HG02759 (cell line): ENCODE results near the gene RNF14.
"Not testable (repeated sequence)": the region's sequence is repeated elsewhere in the genome, so short reads cannot be mapped to it uniquely, and the experiment has no call there.

ENCODE experiments used
- ATAC-seq: cut with Tn5 transposase; IDR thresholded peaks from one replicate; pipeline ENCODE4 v1.9.1; 2021; ENCODE audit warnings: mild to moderate bottlenecking, moderate library complexity; ENCODE audit not compliant: unreplicated experiment

The RNF14 gene

GRCh38 chr5:141968914-141969608, at the start of gene RNF14:
Gene RNF14 (plus strand): TSS chr5:141969105. CDS start chr5:141973589, 4,484 bp downstream.
- peak; percentile 91 for ATAC-seq

DNA sequence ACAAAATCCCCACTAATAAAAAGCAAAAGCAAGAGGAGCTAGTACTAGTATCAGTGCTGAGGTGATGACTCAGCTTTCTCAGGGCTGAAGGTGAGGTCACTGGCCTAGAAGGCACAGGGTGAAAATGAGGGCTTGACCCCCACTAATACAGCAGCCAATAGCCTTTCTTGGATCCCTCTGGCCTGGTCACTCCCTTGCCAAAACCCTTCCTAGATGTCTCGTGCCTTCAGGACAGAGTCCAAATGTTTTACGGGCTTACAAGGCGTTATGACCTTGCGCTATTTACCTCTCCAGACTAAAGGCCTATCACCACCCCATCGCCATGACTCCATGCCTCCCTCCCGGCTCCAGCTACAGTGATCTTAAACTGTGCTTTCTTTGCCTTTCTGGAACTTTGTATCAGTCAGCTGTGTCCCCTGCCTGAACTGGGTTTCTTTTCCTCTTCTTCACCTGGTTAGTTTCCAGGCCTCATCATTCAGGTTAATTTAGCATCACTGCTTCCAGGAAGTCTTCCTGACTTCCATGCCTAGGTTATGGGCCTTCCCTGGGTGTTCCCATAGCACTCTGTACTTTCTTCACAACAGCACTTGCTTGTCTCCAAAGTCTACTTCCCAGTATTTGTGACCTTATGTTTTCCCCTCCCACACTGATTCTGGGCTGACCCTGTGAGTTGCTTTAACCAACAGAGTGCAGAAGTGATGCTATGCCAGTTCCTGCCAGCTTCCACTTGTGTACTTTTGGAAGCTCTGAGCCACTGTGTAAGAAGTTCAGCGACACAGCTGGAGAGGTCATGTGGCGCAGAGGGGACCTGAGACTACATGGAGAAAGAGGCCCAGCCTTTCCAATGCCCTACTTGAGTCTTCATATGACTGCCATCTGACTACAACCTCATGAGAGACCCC, 49.4 kb upstream of the RNF14 start:
- ATAC-seq, result no peak

DNA sequence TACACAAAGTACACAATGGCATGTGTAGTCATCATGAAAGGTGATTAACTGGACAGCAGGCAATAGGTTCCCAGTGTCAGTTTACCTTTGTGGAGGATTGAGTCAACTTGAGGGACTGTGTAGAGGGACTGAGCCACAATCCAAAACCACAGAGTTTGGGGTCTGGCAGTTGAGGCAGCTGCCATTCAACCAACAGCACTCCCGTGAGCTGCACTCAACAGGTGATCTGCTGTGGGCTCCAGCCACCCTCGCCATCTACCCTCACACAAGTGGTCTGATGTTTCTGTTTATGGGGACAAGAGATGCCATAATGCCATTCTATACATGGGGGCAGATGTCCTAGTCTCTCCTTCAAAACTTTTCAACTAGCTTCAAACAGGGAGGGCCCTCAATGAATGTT, 48.1 kb upstream of the RNF14 start:
- no peak for ATAC-seq

DNA sequence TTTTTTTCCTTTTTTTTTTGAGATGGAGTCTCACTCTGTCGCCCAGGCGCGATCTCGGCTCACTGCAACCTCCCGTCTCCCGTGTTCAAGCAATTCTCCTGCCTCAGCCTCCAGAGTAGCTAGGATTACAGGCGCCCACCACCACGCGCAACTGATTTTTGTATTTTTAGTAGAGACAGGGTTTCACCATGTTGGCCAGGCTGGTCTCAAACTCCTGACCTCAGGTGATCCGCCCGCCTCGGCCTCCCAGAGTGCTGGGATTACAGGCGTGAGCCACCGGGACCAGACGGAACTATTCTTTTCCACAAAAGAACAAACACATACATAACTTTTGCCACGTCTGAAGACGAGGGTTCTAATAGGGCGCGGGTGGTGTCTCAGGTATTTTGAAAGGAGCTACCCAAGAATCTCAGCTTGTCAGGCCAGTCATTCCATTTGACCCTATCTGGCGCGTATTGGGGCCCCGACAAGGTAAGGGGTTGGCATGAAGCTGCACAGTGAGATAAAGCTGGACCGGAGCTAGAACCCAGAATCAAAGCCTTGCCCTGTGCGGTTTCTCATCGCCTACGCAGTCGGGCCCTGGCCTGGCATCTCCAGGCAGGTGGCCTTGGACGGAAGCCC, 46.0 kb upstream of the RNF14 start:
- not testable (repeated sequence) for ATAC-seq

DNA sequence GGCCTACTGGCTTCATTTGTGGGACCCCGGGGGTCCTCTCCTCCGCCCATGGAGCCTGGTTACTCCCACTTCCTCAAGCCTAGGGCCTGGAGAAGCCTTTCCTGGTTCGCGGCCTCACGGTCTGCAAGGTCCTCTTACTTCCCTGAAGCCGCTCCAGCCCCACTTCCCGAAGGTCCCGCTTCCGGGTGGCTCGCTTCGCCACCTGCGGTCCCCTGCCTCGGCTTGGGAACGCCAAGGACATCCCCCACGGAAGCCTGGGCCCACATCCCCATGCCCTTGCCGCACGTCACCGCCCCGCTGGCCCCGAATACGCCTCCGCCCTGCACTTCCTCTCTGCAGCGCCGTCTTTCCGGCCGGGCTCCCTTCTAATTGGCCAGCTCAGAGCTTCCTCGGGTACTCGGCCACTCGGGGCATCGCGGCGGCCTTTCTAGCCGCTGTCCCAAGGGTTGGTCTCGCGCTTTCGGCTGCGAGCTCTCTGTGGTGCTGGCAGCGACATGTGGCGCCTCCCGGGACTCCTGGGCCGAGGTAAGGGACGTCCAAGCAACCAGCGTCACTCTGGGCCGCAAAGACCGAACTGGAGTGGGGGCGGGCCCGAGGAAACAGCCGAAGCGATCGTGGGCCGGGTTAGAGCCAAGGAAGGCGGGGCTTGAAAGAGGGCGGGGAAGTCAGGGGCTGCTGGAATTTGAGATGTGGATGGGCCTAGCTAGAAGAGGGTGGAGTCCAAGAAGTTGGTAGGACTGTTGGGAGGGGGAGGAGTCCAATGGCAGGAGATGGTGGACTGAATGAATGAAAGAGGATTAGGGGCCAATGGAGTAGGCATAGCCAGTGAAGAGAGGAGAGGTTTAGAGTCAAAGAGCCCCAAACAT, 45.2 kb upstream of the RNF14 start, which contains the start of gene DELE1:
TSS of gene DELE1 (plus strand) at position 424 of the 866 bp plus-strand sequence. CDS start at position 495, 71 bp downstream.
- ATAC-seq, result peak; percentile 97

DNA sequence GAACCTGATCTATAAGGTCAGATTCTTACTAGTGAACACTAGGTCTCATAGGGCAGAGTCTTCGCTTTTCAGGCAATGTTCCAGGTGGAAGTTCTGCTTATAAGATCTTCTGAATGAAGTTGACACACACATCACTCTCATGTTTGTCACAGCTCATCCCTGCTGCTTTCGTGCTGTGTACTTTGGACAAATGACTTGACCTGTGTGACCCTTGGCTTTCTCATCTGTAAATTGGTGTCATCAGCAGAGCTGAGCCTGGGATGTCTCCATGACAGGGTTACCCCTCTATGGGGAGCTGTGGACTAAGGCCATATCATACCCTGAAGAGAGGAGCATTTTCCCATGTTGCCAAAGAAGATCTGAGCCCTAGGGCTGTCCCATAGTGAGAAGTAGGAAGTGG, 42.5 kb upstream of the RNF14 start:
- ATAC-seq, result no peak

DNA sequence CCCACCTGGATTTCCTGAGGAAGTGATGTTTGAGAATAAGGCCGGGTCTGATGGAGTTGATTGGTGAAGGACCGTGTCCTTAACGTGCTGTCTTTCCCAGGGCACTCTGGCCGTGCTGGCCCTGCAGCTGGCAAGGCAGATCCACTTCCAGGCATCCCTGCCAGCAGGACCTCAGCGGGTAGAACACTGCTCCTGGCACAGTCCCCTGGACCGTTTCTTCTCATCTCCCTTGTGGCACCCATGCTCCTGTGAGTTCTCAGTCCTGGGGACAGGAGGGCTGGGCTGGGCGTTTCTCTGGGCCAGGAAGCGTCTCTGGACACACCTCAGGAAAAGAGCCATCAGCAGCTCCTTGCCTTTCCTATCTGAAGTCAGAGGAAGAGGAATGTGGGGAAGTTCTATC, 40.9 kb upstream of the RNF14 start:
- no peak for ATAC-seq

GRCh38 chr5:141929398-141930058, 39.4 kb upstream of the RNF14 start:
- no peak for ATAC-seq

DNA sequence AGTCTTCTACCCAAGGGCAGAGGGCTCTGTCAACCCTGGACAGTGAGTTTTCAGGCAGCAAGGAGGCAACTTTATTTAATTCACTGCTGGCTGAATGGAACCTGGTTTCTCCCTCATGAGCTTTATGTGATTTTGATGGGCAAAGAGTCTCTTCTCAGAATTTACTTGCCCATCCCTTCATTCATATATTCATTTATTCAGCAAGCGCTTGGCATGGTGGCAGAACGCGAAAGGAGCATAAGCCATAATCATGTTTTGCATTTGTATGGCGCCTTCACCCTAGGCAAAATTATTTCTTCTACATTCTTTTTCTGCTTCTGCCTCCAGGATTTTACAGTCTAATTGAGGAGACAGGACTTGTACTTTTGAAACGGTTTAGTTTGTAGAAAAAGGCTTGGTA, 37.2 kb upstream of the RNF14 start:
- ATAC-seq, result no peak

DNA sequence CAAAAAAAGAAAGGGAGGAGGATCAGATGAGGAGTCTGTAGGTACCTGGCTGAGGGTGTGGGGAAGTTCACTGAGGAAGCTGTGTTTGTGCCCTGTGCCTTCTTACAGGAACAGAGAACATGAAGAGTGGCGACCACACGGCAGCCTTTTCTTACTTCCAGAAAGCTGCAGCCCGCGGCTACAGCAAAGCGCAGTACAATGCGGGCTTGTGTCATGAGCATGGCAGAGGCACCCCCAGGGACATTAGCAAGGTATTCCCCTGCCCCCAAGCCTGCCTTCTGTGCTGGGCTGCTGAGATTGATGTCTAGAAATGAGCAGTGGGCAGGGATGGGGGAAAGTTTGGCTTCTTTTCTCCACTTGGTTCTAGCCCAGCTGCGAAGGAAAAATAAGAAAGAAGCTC, 35.8 kb upstream of the RNF14 start:
- no peak for ATAC-seq

GRCh38 chr5:141934099-141934844, 34.6 kb upstream of the RNF14 start:
- ATAC-seq, result no peak

GRCh38 chr5:141935538-141935937, 33.4 kb upstream of the RNF14 start:
- ATAC-seq, result no peak

GRCh38 chr5:141940695-141941271, 28.1 kb upstream of the RNF14 start:
- ATAC-seq, result no peak

DNA sequence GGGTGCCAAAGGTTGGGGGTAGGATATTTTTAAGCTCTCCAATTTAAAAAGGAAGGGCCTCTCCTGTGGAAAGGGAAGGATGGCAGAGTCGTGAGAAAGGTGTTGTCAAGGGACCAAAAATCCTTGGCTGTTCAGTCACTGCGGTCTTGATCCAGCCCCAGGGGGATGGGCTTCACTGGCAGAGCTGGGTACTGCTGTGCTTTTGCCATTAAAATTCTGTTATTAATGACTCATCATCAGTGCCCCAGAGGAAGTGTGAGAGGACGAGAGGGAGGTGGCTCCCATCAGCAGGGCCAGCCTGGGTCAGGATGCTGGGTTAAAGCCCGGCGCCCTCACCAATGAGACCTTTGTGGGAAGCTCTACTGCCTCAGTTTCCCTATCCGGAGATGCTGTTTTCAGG, 27.6 kb upstream of the RNF14 start:
- no peak for ATAC-seq

DNA sequence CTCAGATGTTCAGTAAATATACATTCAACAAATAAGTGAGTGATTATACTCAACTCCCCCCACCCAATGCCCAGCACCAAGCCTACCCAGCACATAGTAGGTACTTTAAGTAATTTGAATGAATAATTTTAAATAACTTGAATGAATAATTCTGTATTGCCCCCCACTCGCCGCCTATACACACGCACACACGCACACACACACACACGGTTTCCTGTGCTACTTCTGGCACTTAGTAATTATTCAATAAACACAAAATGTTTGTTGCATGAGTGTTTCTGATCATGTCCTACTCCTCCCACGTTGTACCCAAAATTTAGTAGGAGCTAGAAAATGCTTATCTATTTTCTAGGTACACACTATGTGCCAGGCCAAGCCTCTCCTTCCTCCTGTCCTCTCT, 27.1 kb upstream of the RNF14 start:
- ATAC-seq, result no peak

DNA sequence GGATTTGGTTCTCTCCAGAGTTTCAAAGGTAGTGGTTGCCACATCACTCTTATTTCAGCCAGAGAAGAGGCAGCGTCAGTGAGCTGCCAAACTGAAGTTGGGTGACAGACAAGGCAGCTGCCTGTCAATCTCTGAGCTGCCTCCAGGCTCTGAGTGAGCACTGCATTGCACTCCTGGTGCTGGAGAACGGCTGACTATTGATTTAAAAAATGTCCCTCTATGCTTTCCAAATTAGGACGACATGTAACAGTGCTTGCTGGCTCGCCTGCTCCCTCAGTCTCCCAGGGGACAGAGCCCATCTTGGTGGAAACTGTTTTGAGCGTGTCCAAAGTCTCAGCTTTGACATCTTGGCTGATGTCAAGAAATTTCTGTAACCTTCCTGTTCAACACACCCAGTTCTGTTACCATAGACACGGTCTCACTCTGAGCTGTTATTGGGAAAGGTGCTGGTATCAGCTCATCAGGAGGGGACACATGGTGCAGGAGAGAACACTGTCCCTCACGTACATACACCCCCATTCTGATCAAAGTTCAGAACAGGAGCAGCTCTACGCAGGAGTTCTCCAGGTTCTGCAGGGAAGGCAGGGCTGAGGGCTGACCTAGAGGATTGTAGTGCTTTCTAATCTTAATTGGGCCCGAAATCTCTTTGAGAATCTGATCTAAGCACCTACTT, 26.6 kb upstream of the RNF14 start:
- ATAC-seq, result no peak

GRCh38 chr5:141944076-141944475, 24.8 kb upstream of the RNF14 start:
- no peak for ATAC-seq

- ATAC-seq, result no peak
Observed at GRCh38 chr5:141945511-141946051, 23.3 kb upstream of the RNF14 start.
